Activated CD8-positive, alpha-beta memory T cell treated with anti-CD3 and anti-CD28 coated beads, Interleukin-2, amount 50 U/mL, for 48 hours (primary cell): ENCODE results near the gene HLF.

Source experiments
- DNase-seq: peaks from one replicate; pipeline ENCODE4 v3.0.0-alpha.2; 2020

HLF gene

GRCh38 chr17:55334285-55334684 lies 69.5 kb downstream of the HLF start:
- DNase-seq = no peak

GRCh38 chr17:55334881-55335540 lies 70.3 kb downstream of the HLF start:
- DNase-seq = no peak

- no peak for DNase-seq
These were observed 70.9 kb downstream of the HLF start for GRCh38 chr17:55335625-55336024.

- DNase-seq = no peak
These were observed 71.7 kb downstream of the HLF start for GRCh38 chr17:55336426-55336825.

- no peak for DNase-seq
These were observed 75.4 kb downstream of the HLF start for GRCh38 chr17:55340176-55340575.

- no peak for DNase-seq
These were observed 75.9 kb downstream of the HLF start for GRCh38 chr17:55340686-55341085.

GRCh38 chr17:55341432-55341831 lies 76.7 kb downstream of the HLF start:
- DNase-seq = no peak

GRCh38 chr17:55342800-55343585 lies 78.2 kb downstream of the HLF start:
- no peak for DNase-seq

GRCh38 chr17:55343900-55344513 lies 79.2 kb downstream of the HLF start:
- DNase-seq = no peak

GRCh38 chr17:55344514-55344997 lies 79.8 kb downstream of the HLF start:
- DNase-seq = no peak

- DNase-seq = no peak
These were observed 80.4 kb downstream of the HLF start for GRCh38 chr17:55345132-55345531.

- DNase-seq = no peak
These were observed 81.9 kb downstream of the HLF start for GRCh38 chr17:55346658-55347057.

- DNase-seq = no peak
These were observed 82.6 kb downstream of the HLF start for GRCh38 chr17:55347341-55347740.

- DNase-seq = no peak
These were observed 84.1 kb downstream of the HLF start for GRCh38 chr17:55348749-55349354.

GRCh38 chr17:55350825-55351205 lies 86.1 kb downstream of the HLF start:
- no peak for DNase-seq

GRCh38 chr17:55351226-55351625 lies 86.5 kb downstream of the HLF start:
- no peak for DNase-seq

- no peak for DNase-seq
These were observed 89.2 kb downstream of the HLF start for GRCh38 chr17:55354010-55354409.

- no peak for DNase-seq
These were observed 90.2 kb downstream of the HLF start for GRCh38 chr17:55354941-55355340.

GRCh38 chr17:55356434-55357328 lies 91.9 kb downstream of the HLF start:
- peak; percentile 76 for DNase-seq

GRCh38 chr17:55360971-55361370 lies 96.2 kb downstream of the HLF start:
- no peak for DNase-seq

GRCh38 chr17:55363033-55363432 lies 98.3 kb downstream of the HLF start:
- no peak for DNase-seq

GRCh38 chr17:55366020-55366481 lies 101.3 kb downstream of the HLF start:
- no peak for DNase-seq
